ENCODE data around the gene CD40.

GRCh38 chr20:46175127-46175494 lies 57.0 kb downstream of the CD40 start:
- TF ChIP-seq, protein P1, sequence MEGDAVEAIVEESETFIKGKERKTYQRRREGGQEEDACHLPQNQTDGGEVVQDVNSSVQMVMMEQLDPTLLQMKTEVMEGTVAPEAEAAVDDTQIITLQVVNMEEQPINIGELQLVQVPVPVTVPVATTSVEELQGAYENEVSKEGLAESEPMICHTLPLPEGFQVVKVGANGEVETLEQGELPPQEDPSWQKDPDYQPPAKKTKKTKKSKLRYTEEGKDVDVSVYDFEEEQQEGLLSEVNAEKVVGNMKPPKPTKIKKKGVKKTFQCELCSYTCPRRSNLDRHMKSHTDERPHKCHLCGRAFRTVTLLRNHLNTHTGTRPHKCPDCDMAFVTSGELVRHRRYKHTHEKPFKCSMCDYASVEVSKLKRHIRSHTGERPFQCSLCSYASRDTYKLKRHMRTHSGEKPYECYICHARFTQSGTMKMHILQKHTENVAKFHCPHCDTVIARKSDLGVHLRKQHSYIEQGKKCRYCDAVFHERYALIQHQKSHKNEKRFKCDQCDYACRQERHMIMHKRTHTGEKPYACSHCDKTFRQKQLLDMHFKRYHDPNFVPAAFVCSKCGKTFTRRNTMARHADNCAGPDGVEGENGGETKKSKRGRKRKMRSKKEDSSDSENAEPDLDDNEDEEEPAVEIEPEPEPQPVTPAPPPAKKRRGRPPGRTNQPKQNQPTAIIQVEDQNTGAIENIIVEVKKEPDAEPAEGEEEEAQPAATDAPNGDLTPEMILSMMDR (IDR thresholded peaks at IDR 0.05) = no peak
- no peak for TF ChIP-seq NRF1 (IDR thresholded peaks at IDR 0.05; ENCODE audit: low read depth, low read length)
- no peak for TF ChIP-seq FOXM1 (IDR thresholded peaks at IDR 0.05; ENCODE audit: low read depth)
- TF ChIP-seq EP300 (IDR thresholded peaks at IDR 0.05; ENCODE audit: borderline replicate concordance in 1 of 2, low read depth in 1 of 2, low read length in 1 of 2) = no peak
- no peak for TF ChIP-seq TAF1 (IDR thresholded peaks at IDR 0.05; ENCODE audit: borderline replicate concordance, low read depth, low read length)
- no peak for TF ChIP-seq RCOR1 (IDR thresholded peaks at IDR 0.05; ENCODE audit: low read length)
- no peak for TF ChIP-seq USF1 (IDR thresholded peaks at IDR 0.05; ENCODE audit: borderline replicate concordance, low read depth)
- no peak for TF ChIP-seq POLR2AphosphoS5 (IDR thresholded peaks at IDR 0.05; ENCODE audit: low read depth, low read length)
